IPS-18a (cell line): ENCODE data around the gene ADAMTS1.

ENCODE experiments used
- H3K27ac ChIP-seq: one replicate; pipeline ENCODE4 v1.5.1; 2013; ENCODE audit warnings: low read length
- H3K27me3 ChIP-seq: one replicate; pipeline ENCODE4 v1.6.1; 2013; ENCODE audit warnings: mild to moderate bottlenecking, low read length; ENCODE audit not compliant: control insufficient read depth, insufficient read depth
- H3K36me3 ChIP-seq: one replicate; pipeline ENCODE4 v1.6.1; 2013; ENCODE audit warnings: low read depth, low read length; ENCODE audit not compliant: control insufficient read depth
- H3K4me1 ChIP-seq: one replicate; pipeline ENCODE4 v1.6.1; 2013; ENCODE audit warnings: low read depth, low read length; ENCODE audit not compliant: control insufficient read depth
- H3K4me3 ChIP-seq: one replicate; pipeline ENCODE4 v1.5.1; 2013; ENCODE audit warnings: low read length
- H3K9ac ChIP-seq: one replicate; pipeline ENCODE4 v1.6.1; 2013; ENCODE audit warnings: mild to moderate bottlenecking, low read length, moderate library complexity
- H3K9me3 ChIP-seq: one replicate; pipeline ENCODE4 v1.6.1; 2013; ENCODE audit warnings: low read depth, low read length; ENCODE audit not compliant: control insufficient read depth

Gene ADAMTS1

DNA sequence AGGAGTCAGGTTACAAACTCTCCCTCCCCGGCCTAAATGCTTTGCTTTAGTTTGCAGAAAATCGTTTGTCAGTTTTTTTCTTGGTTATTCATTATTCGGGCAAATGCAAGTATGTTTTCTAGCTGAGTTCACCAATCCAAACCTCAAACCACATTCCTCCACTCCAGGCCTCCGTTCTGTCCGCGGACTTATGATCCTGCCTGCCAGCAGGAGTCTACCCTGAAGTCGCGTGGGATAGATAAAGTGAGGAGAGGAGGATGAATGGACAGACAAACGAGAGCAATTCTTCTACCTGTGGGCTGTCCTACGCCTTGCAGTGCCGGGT, 1.3 kb downstream of the ADAMTS1 start:
- Histone ChIP-seq H3K4me1 (peaks cover 12% of the 10 kb centered on the region), H3K9me3 (no peaks in the 10 kb centered on the region), H3K4me3 (peak overlapping the region; percentile 87), H3K27me3 (peaks cover 22% of the 10 kb centered on the region), H3K27ac (no peak overlapping the region), H3K9ac (peak overlapping the region; percentile 81), H3K36me3 (peaks cover 34% of the 10 kb centered on the region)

DNA sequence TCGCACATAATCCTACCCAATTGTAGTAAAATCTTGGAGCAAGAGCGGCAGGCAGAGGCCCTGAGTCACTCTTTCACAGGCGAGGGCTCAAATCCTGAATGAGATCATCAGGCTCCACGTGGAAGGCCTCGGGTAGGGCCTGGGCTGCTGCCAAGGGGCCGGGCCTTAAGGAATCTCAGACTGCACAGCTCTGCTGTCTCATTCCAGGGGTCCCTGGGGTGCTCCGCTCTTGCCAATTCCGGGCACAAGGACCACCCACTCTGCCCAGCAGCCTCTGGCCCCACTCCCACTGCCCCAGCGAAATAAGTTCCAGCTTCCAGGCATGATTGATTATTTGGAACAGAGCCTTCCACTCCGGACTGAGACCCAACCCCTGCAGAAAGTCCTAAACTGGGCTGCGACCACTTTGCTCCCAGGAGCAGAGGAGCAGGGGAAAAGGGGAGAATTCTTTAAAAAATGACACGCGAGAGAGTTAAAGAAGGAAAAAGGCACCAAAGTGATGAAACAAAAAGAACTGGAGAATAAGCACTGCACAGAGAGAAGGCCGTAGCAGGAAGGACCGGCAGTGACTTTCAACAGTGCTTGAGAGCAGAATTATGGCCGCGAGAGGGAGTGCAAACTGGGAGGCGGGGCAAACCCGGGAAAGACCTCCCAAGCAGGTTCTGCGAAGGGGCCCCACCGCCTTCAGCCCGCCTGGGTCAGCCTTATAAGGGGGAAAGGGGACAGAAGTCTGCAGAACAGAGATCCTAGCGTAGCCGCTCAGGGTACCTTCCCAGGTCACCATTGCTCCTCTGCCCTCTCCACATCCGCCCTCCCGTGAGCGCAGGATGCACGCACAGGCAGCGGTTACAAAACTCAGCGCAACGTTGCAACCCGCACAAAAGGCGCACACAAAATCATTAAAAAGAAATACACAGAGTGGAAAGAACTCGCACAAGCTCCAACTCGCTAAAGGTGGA, 2.0 kb downstream of the ADAMTS1 start:
- peak overlapping the region; percentile 87 for H3K4me3 ChIP-seq
- H3K9ac ChIP-seq: peak overlapping the region; percentile 81
- H3K36me3 ChIP-seq: peaks cover 40% of the 10 kb centered on the region
- H3K27ac ChIP-seq: no peak overlapping the region
- H3K4me1 ChIP-seq: peaks cover 12% of the 10 kb centered on the region
- H3K9me3 ChIP-seq: no peaks in the 10 kb centered on the region
- peaks cover 22% of the 10 kb centered on the region for H3K27me3 ChIP-seq

DNA sequence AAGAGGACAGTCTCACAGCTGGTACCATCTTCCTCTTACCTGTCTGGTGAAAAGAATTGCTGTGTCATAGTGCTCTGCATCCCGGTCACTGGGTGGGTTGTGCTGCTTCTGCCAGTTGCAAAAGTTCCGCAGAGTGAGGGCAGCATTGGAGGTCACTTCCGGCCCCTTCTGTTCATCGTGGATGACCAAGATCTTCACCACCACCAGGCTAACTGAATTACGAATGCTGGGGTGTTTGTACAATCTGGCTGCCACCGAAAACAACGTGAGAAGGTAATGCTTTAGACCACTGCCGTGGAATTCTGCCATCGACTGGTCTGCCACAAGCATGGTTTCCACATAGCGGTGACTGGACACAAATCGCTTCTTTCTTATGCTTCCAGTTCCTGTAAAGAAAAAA, 2.9 kb downstream of the ADAMTS1 start:
- peaks cover 12% of the 10 kb centered on the region for H3K4me1 ChIP-seq
- H3K27ac ChIP-seq: no peak overlapping the region
- H3K9me3 ChIP-seq: no peaks in the 10 kb centered on the region
- peak overlapping the region; percentile 87 for H3K4me3 ChIP-seq
- H3K27me3 ChIP-seq: peaks cover 12% of the 10 kb centered on the region
- H3K36me3 ChIP-seq: peaks cover 50% of the 10 kb centered on the region
- H3K9ac ChIP-seq: peak overlapping the region; percentile 81

DNA sequence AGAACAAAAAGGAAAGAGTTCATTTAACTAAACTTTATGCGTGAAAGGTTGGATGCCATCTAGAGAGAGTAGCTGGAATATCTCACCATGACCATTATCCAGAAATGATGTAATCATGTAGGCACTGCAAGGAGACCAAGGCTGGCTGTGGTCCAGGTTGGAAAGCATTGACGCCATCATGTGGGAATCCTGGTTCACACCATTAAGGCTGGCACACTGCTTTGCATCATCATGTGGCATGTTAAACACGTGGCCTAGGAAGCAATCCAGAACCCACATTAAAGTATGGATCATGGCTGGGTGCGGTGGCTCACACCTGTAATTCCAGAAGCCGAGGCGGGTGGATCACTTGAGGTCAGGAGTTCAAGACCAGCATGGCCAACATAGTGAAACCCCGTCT, 4.3 kb downstream of the ADAMTS1 start:
- H3K9ac ChIP-seq: no peak overlapping the region
- no peak overlapping the region for H3K27ac ChIP-seq
- no peak overlapping the region for H3K4me3 ChIP-seq
- peaks cover 12% of the 10 kb centered on the region for H3K4me1 ChIP-seq
- no peaks in the 10 kb centered on the region for H3K9me3 ChIP-seq
- peaks cover 6% of the 10 kb centered on the region for H3K27me3 ChIP-seq
- peaks cover 60% of the 10 kb centered on the region for H3K36me3 ChIP-seq

DNA sequence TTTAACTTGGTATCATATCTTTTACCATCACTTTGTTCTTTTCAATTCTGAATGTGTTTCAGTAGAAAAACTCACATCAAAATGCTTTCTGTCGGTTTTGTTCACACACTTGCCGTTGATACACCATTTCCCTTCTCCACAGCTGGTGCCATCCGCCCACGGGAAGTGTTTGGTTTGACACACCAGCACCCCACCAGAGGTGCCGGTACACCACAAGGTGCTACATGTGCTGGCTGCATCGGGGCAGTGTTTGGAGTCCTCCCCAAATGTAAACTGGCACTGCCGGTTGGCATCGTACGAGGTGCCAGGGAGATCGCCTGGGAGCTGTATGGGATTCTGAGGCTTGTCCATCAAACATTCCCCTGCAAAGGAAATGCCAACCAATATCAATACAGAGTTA, 5.0 kb downstream of the ADAMTS1 start:
- Histone ChIP-seq H3K9ac (no peak overlapping the region), H3K4me3 (no peak overlapping the region), H3K27ac (no peak overlapping the region), H3K27me3 (peaks cover 6% of the 10 kb centered on the region), H3K4me1 (peaks cover 12% of the 10 kb centered on the region), H3K36me3 (peaks cover 60% of the 10 kb centered on the region), H3K9me3 (no peaks in the 10 kb centered on the region)

DNA sequence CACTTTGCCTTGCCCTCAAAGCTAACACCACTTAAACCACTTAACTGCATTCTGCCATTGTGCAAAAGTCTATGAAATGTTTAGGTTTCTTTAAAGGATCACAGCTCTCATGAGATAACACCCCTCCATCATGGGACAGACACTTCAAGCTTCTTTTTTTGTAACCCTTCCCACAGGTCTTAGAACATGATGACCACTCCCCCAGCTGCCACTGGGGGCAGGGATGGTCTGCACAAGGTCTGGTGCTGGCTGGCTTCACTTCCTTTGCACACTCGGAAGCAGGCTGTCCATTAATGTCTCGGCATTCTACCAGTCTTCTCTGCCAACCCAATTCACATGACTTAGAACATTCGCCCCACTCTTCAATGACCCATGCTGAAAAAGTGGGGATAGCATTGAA, 7.7 kb downstream of the ADAMTS1 start:
- no peak overlapping the region for H3K4me3 ChIP-seq
- peaks cover 58% of the 10 kb centered on the region for H3K36me3 ChIP-seq
- H3K9me3 ChIP-seq: no peaks in the 10 kb centered on the region
- no peak overlapping the region for H3K9ac ChIP-seq
- H3K4me1 ChIP-seq: peaks cover 5% of the 10 kb centered on the region
- H3K27me3 ChIP-seq: no peaks in the 10 kb centered on the region
- no peak overlapping the region for H3K27ac ChIP-seq

DNA sequence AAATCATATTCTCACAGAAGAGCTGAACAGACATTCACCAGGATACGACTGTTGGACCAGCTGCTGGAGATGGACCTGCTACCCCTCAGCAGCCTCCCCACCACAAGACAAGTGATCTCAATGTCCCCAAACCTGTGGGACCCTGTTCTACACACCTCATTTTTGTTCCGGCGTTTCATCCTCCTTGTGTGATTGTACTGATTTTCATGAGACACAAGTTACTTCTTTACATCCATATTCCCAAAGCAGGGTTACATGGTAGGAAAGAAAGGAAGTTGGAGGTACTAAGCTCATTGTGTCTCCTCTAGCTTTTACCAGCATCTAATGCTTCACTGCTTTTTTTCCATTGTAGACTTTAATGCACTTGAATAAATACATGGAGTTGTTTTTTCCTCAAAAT, 8.7 kb downstream of the ADAMTS1 start:
- no peak overlapping the region for H3K4me3 ChIP-seq
- H3K27me3 ChIP-seq: no peaks in the 10 kb centered on the region
- no peaks in the 10 kb centered on the region for H3K9me3 ChIP-seq
- H3K9ac ChIP-seq: no peak overlapping the region
- H3K4me1 ChIP-seq: no peaks in the 10 kb centered on the region
- no peak overlapping the region for H3K27ac ChIP-seq
- H3K36me3 ChIP-seq: peaks cover 48% of the 10 kb centered on the region

DNA sequence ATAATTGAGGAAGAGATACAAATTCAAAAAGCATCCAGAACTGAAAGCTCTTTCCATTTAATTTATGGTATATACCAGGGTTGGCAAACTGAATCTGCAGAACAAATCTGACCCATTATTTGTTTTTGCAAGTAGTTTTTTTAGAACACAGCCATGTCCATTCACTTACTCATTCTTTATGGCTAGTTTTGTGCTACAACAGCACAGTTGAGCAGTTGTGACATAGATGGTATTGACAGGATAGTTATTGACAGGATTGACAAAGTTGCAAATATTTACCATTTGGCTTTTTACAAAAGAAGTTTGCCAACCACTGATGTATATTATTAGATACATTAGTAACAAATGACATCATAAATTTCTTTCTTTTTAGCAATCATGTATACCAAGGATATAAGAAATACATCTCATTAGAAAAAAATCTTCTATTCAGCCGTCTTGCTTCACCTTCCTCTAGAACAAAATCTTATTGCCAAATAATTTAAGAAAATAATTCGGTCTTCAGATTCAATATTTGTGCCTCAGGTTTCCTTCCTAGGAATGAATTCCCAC, 9.4 kb downstream of the ADAMTS1 start:
- Histone ChIP-seq H3K36me3 (peaks cover 44% of the 10 kb centered on the region), H3K27ac (no peak overlapping the region), H3K9me3 (no peaks in the 10 kb centered on the region), H3K4me1 (no peaks in the 10 kb centered on the region), H3K4me3 (no peak overlapping the region), H3K9ac (no peak overlapping the region), H3K27me3 (no peaks in the 10 kb centered on the region)

DNA sequence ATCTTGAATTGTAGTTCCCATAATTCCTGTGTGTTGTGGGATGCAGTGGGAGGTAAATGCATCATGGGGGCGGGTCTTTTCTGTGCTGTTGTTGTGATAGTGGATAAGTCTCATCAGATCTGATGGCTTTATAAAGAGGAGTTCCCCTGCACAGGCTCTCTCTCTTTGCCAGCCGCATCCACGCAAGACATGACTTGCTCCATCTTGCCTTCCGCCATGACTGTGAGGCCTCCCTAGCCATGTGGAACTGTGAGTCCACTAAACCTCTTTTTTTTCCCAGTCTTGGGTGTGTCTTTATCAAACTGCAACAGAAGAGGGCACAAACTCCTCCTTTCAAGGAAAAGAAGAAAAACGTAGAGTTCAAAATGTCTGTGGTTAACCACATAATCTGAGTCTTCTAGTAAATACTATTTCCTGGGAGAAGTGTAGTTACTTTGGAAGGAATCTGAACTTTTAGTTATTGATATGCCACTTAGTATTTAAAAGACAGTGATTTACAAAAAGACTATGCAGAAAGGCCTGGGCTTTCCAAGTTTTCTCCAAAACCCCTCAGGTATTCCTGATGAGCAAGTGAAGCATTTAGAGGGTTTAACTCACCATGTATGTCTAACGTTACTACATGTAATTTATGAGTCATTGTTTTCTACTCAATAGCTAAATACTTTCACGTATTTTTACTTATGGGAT, 10.0 kb downstream of the ADAMTS1 start:
- H3K36me3 ChIP-seq: peaks cover 38% of the 10 kb centered on the region

DNA sequence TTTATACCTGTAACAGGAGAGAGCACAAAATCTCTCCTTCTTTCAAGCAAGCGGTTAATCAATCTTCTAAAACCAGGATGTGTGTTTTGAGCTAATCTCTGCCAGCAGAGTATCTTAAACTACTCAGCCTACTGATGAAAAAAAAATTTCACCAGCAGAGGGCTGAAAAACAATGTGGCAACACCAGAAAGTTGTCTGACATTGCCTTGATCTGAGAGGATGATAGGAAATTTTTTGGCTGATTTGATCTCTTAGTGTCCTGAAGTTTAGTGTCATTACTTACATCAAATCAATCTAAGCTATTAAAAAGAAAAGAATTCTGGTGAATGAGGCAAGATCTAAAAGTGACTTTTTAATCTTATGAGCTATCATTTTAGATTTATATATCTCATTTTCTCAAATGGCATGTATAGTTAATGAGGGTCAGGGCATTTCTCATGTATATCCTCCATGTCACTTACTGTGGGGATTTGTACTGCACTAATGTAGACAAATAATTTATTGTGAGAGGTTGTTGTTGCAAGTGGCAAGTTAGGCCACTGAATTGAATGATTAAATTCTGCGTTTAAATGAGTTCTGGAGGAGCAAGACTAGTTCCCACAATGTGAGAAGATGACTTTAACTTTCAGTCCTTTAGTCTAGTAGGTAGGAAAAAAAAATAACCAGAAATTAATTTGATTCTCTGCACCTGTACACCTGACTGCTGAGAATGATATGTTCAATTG, 10.9 kb downstream of the ADAMTS1 start:
- Histone ChIP-seq H3K4me3 (no peak overlapping the region), H3K9ac (no peak overlapping the region), H3K9me3 (no peaks in the 10 kb centered on the region), H3K4me1 (no peaks in the 10 kb centered on the region), H3K27me3 (no peaks in the 10 kb centered on the region), H3K36me3 (peaks cover 30% of the 10 kb centered on the region), H3K27ac (no peak overlapping the region)

More for the DNA sequence above, 10.0 kb downstream of the ADAMTS1 start:
- Histone ChIP-seq H3K4me3 (no peak overlapping the region), H3K4me1 (no peaks in the 10 kb centered on the region), H3K9ac (no peak overlapping the region), H3K27me3 (no peaks in the 10 kb centered on the region), H3K9me3 (no peaks in the 10 kb centered on the region), H3K27ac (no peak overlapping the region)

DNA sequence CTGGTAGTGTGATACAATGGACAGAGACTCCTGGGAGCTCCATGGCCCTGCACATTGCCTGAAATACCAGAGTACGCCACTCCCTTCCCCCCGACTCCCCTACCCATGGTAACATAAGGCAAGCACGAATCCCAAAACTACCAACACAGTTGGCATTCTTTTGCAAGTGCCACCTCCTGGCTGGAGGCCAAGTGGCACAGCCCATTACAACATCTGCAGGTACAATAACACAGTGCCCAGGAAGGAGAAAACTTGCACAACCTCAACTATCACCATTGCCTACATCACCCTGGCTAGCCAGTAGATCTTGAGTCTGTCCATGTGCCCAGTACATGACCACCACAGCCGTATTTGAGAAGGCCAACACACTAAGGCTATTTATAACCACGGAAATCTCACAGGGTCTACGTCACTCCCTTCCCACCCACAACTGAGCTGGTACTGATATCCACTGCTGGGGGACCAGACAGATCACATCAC, 11.7 kb downstream of the ADAMTS1 start:
- Histone ChIP-seq H3K36me3 (peaks cover 22% of the 10 kb centered on the region), H3K4me1 (no peaks in the 10 kb centered on the region)

More for the DNA sequence above, 11.7 kb downstream of the ADAMTS1 start:
- Histone ChIP-seq H3K27ac (no peak overlapping the region), H3K27me3 (no peaks in the 10 kb centered on the region), H3K9ac (no peak overlapping the region), H3K4me3 (no peak overlapping the region), H3K9me3 (no peaks in the 10 kb centered on the region)
